Activated T-helper 17 cell treated with anti-CD3 and anti-CD28 coated beads, Interleukin-2, amount 50 U/mL, for 72 hours (primary cell): ENCODE data around the gene MAN1C1. TPM values are rescaled to one million over a fixed set of nuclear protein-coding genes. Genes with fewer than 3 reads are reported as not detected.

ENCODE experiments used
- ATAC-seq: fragments of 150-1000 bp; cut with Tn5 transposase; replicated peaks from 2 replicates; pipeline ENCODE4 v1.10.0; 2021; ENCODE audit warnings: mild to moderate bottlenecking, moderate library complexity
- H3K27ac Mint-ChIP-seq: one replicate; pipeline ENCODE4 v1.8.0; 2022; ENCODE audit warnings: mixed read lengths
- H3K27me3 Mint-ChIP-seq: one replicate; pipeline ENCODE4 v1.8.0; 2022; ENCODE audit warnings: mixed read lengths
- H3K36me3 Mint-ChIP-seq: one replicate; pipeline ENCODE4 v1.8.0; 2022; ENCODE audit warnings: low read depth, mild to moderate bottlenecking, mixed read lengths
- H3K4me1 Mint-ChIP-seq: one replicate; pipeline ENCODE4 v1.8.0; 2022; ENCODE audit warnings: mixed read lengths
- H3K4me3 Mint-ChIP-seq: one replicate; pipeline ENCODE4 v1.8.0; 2022; ENCODE audit warnings: mild to moderate bottlenecking, mixed read lengths
- H3K9me3 Mint-ChIP-seq: one replicate; pipeline ENCODE4 v1.8.0; 2022; ENCODE audit warnings: mixed read lengths
- total RNA-seq, 2 donors: library from RNA; stranded (reverse); gene quantifications; one replicate each; pipeline ENCODE4 v1.2.3, GENCODE V29; 2022

MAN1C1 gene
- total RNA-seq, 2 donors from 2014 or later, result 6.2 to 7.7 TPM

DNA sequence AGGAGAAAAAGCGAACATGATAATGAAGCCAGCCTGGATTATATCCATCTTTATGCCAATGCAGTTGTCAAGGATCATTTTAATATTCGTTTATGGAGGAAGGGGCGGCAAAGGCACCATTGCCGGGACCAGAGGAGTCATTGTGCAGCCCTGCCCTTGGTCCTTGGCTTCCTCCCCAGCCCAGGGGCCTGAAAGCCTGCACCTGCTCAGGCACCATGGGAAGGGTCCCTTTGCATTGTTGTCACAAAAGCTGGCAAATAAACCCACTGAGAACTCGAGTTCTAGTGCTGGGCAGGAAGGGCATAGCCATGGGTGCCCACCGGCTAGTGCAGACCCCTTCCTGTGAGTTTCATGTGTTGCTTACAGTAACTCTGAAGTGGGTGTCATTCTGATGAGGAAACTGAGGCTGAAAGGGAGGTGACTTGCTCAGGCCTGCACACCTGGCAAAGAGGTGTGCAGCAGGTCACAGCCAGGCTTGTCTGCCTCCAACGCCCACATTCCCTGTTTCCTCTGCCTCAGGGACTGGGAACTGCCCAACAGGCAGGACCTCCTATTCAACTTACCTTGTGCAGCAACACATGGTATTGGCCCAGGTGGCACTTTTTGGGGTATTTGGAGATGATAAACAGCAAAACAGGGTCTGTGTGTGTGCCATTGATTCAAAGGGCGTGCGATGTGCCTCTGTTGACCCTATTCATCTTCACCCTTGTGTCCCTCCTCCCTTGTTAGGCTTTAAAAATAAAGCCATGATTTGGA is 84.6 kb downstream of the MAN1C1 start:
- ATAC-seq, result no peak
- H3K9me3 Mint-ChIP-seq, result no peaks in the 10 kb centered on the region
- H3K4me3 Mint-ChIP-seq, result no peak overlapping the region
- H3K27ac Mint-ChIP-seq, result no peak overlapping the region
- no peaks in the 10 kb centered on the region for H3K27me3 Mint-ChIP-seq
- H3K36me3 Mint-ChIP-seq, result no peaks in the 10 kb centered on the region
- peaks cover 23% of the 10 kb centered on the region for H3K4me1 Mint-ChIP-seq

GRCh38 chr1:25702101-25702775 is 85.6 kb downstream of the MAN1C1 start:
- peaks cover 23% of the 10 kb centered on the region for H3K4me1 Mint-ChIP-seq
- H3K4me3 Mint-ChIP-seq, result no peak overlapping the region
- ATAC-seq, result no peak
- no peaks in the 10 kb centered on the region for H3K36me3 Mint-ChIP-seq
- H3K27ac Mint-ChIP-seq, result no peak overlapping the region
- no peaks in the 10 kb centered on the region for H3K9me3 Mint-ChIP-seq
- H3K27me3 Mint-ChIP-seq, result no peaks in the 10 kb centered on the region

DNA sequence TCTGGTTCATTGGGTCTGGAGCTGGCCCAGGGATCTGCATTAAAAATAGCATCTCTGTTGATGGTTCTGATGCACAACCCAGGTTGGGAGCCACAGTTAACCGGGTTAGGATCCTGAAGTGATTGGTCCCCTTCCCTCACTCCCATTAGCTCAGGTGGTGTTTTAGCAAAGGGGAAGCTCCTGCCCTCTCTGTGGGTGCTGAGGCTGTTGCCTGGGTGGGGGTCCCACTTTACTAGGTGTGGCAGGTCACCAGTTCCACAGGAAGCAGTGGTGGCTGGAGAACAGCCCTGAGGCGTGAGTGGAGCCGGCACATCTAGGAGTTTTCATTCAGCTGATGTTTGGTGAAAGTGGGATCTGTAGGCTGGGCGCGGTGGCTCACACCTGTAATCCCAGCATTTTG is 86.5 kb downstream of the MAN1C1 start:
- Mint-ChIP-seq H3K27me3 (no peaks in the 10 kb centered on the region), H3K4me3 (no peak overlapping the region), H3K9me3 (no peaks in the 10 kb centered on the region), H3K36me3 (no peaks in the 10 kb centered on the region), H3K4me1 (peaks cover 24% of the 10 kb centered on the region), H3K27ac (no peak overlapping the region)
- no peak for ATAC-seq

GRCh38 chr1:25703671-25704266 is 87.2 kb downstream of the MAN1C1 start:
- Mint-ChIP-seq H3K4me3 (peak overlapping the region; percentile 36), H3K36me3 (no peaks in the 10 kb centered on the region), H3K27ac (peak overlapping the region; percentile 73), H3K27me3 (no peaks in the 10 kb centered on the region), H3K9me3 (no peaks in the 10 kb centered on the region), H3K4me1 (peaks cover 19% of the 10 kb centered on the region)
- no peak for ATAC-seq

DNA sequence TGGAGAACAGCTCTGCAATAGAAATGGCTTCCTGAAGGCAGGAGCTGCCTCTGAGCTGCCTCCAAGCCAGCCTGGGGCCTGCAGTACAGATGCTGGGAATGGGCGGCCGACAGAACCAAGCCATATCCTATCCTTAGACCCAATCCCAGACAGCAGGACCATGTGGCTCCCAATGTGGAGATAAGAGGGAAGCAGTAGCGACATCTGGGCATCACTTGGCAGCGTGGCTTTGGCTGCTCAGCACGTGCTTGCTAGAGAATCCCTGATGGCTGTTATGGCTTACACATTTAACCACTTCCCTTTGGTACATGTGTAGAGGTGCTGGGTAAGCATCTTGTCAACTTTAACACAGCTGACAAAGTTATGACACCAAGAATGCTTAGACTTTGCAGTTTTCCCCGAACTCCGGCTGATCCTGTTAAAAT is 87.7 kb downstream of the MAN1C1 start:
- H3K27ac Mint-ChIP-seq, result peak overlapping the region; percentile 73
- no peaks in the 10 kb centered on the region for H3K27me3 Mint-ChIP-seq
- peaks cover 19% of the 10 kb centered on the region for H3K4me1 Mint-ChIP-seq
- H3K36me3 Mint-ChIP-seq, result no peaks in the 10 kb centered on the region
- no peaks in the 10 kb centered on the region for H3K9me3 Mint-ChIP-seq
- ATAC-seq, result peak; percentile 86
- H3K4me3 Mint-ChIP-seq, result peak overlapping the region; percentile 36

- H3K9me3 Mint-ChIP-seq, result no peaks in the 10 kb centered on the region
These were observed 89.1 kb downstream of the MAN1C1 start for GRCh38 chr1:25705699-25706098.

DNA sequence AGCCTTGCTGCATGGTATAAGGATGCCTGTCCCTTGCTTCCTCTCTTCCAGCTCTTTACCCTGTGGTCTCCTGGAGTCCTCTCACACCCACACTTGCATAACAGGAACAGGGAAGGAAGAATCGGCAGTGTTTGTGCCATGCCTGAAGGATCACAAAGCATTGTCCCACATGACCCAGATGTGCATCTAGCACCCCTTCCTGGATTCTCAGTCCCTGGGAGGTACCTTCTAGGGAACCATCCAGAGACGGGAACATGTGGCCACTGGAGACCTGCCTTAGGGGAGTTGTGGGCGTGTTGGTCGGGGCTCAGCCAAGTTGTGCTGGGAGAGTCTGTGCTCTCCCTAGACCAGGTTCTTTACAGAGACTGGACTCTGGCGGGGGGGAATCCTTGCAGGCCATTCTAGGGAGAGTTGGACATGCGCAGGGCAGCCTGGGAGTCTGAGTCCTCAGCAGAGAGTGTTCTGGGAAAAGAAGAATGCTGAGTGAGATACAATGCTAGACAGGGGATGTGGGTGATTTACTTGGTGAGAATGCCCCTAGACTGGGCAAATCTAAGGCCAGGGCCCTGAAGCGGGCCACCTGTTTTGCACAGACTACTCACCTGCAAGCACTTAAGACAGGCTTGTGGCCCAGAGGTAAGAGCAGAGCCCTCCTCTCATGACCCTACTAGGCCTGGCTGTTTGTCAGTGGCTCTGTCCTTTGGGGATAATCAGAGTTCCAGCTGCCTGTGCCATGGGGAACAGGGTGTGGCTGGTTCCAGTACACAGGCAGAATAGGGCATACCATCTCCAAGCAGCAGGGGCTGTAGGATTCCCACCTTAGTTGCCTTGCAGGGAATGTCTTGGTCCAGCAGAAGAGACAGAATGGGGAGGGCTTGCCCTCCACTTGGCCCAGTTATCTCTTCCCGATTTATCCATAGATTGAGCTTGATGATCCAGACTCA is 89.8 kb downstream of the MAN1C1 start:
- Mint-ChIP-seq H3K4me1 (peaks cover 24% of the 10 kb centered on the region), H3K27me3 (no peaks in the 10 kb centered on the region), H3K27ac (no peak overlapping the region), H3K4me3 (no peak overlapping the region), H3K36me3 (no peaks in the 10 kb centered on the region), H3K9me3 (no peaks in the 10 kb centered on the region)
- no peak for ATAC-seq

More at GRCh38 chr1:25705699-25706098, 89.1 kb downstream of the MAN1C1 start:
- H3K36me3 Mint-ChIP-seq, result no peaks in the 10 kb centered on the region
- H3K27ac Mint-ChIP-seq, result no peak overlapping the region
- no peak for ATAC-seq
- peaks cover 22% of the 10 kb centered on the region for H3K4me1 Mint-ChIP-seq
- H3K4me3 Mint-ChIP-seq, result no peak overlapping the region
- H3K27me3 Mint-ChIP-seq, result no peaks in the 10 kb centered on the region

DNA sequence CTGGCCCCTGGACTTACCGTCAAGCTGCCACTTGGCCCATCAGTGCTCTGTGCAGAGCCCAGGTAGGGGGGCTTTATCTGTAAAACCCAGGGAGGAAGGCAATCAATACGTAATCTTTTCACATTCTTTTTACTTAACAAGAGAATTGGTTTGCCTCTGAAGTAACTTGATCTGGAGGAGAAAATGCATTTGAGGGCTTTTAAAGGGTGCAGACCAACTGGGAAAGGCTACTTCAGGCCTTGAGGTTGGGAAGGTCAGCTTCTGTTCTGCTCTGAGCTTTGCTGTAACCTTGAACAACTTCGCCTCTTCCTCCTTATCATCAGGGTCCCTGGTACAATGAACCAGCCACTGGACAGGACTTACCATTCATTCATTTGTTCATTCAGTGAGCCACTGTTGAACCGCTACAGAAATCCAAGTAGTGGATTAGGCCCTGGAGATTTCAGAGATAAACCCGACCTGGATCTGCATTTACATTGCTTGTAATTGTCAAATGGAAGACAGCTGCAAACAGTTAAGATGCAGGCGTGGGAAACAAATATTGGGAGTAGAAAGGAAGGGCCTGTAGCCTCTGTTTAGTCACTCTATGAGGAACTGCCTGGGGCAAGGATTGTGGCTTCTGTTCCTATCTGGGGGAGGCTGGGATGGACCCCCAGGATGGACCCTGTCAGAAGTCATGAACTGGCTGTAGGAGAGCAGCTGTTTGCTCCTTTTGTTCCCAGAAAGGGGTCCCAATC is 90.9 kb downstream of the MAN1C1 start:
- Mint-ChIP-seq H3K4me1 (peaks cover 29% of the 10 kb centered on the region), H3K27ac (no peak overlapping the region), H3K9me3 (no peaks in the 10 kb centered on the region), H3K27me3 (no peaks in the 10 kb centered on the region), H3K36me3 (no peaks in the 10 kb centered on the region), H3K4me3 (peak overlapping the region; percentile 33)
- ATAC-seq, result no peak

- H3K9me3 Mint-ChIP-seq, result no peaks in the 10 kb centered on the region
- peak overlapping the region; percentile 20 for H3K27ac Mint-ChIP-seq
- no peaks in the 10 kb centered on the region for H3K36me3 Mint-ChIP-seq
- peaks cover 23% of the 10 kb centered on the region for H3K4me1 Mint-ChIP-seq
- no peaks in the 10 kb centered on the region for H3K27me3 Mint-ChIP-seq
- peak overlapping the region; percentile 58 for H3K4me3 Mint-ChIP-seq
- ATAC-seq, result peak; percentile 39
These were observed 94.2 kb downstream of the MAN1C1 start for GRCh38 chr1:25710583-25711347.

- H3K4me3 Mint-ChIP-seq, result peak overlapping the region; percentile 58
- ATAC-seq, result peak; percentile 90
- peak overlapping the region; percentile 85 for H3K27ac Mint-ChIP-seq
- H3K36me3 Mint-ChIP-seq, result no peaks in the 10 kb centered on the region
- H3K27me3 Mint-ChIP-seq, result no peaks in the 10 kb centered on the region
- peaks cover 23% of the 10 kb centered on the region for H3K4me1 Mint-ChIP-seq
- no peaks in the 10 kb centered on the region for H3K9me3 Mint-ChIP-seq
These were observed 95.1 kb downstream of the MAN1C1 start for GRCh38 chr1:25711555-25712298.

DNA sequence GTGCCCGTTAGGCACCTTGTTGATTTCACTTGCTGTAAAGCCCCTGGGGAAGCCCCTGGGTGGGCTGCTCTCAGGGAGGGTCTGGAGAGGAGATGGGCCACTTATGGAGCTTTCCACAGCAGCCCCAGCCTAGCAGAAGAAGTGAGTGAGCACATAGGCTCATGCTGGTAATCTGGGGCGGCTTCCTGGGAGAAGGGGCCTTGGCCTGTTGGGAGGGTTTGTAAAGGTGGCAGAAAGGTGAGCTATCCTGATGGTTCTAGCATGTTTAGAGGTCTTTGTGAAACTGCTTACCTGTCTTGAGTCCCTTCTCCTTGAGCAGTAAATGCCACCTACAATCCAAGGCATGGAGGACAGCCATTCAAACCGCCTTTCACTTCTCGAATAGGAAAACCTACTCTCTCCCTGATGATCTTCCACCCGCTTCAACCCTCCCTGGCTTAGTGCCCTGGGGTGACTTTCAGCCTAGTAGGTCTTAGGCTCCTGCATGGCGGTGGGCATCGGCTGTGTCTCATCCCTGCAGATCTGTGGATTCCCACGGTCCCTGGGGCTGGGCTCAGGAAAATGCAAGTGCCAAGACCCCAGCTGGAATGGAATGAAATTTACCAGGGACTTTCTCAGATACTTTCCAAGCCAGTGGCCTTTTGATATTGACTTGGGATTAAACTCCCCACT is 95.8 kb downstream of the MAN1C1 start:
- ATAC-seq, result no peak
- no peak overlapping the region for H3K4me3 Mint-ChIP-seq
- no peaks in the 10 kb centered on the region for H3K36me3 Mint-ChIP-seq
- H3K9me3 Mint-ChIP-seq, result no peaks in the 10 kb centered on the region
- no peaks in the 10 kb centered on the region for H3K27me3 Mint-ChIP-seq
- H3K4me1 Mint-ChIP-seq, result peaks cover 23% of the 10 kb centered on the region
- H3K27ac Mint-ChIP-seq, result peak overlapping the region; percentile 85

GRCh38 chr1:25713961-25714360 is 97.4 kb downstream of the MAN1C1 start:
- H3K4me1 Mint-ChIP-seq, result peaks cover 21% of the 10 kb centered on the region
- H3K36me3 Mint-ChIP-seq, result no peaks in the 10 kb centered on the region
- no peak overlapping the region for H3K4me3 Mint-ChIP-seq
- ATAC-seq, result no peak
- no peaks in the 10 kb centered on the region for H3K27me3 Mint-ChIP-seq
- H3K9me3 Mint-ChIP-seq, result no peaks in the 10 kb centered on the region
- no peak overlapping the region for H3K27ac Mint-ChIP-seq
